Astrocyte of the cerebellum (primary cell): ENCODE data around the gene AFF3.

Experiments
- DNase-seq: peaks from one replicate; pipeline ENCODE4 v3.0.0-alpha.2; 2011; ENCODE audit warnings: low read depth
- H3K4me3 ChIP-seq: 2 replicates; pipeline ENCODE4 v1.5.1; 2011; ENCODE audit warnings: mild to moderate bottlenecking, low read depth, low read length, moderate library complexity
- CTCF ChIP-seq: IDR thresholded peaks from 2 replicates; pipeline ENCODE4 v1.5.1; 2012; ENCODE audit warnings: low read length, low read depth, moderate library complexity, mild to moderate bottlenecking; ENCODE audit errors: missing control alignments
- in situ Hi-C: cut with HindIII; loops from 2 replicates; pipeline ENCODE4 v1.10.0; 2017; ENCODE audit warnings: low sequenced_read_pairs

Gene AFF3

GRCh38 chr2:99545604-99546003, 596.8 kb downstream of the AFF3 start:
- no peak for DNase-seq
- in situ Hi-C loops: no loop called here
- no peak for TF ChIP-seq CTCF
- H3K4me3 ChIP-seq: no peak overlapping the region

DNA sequence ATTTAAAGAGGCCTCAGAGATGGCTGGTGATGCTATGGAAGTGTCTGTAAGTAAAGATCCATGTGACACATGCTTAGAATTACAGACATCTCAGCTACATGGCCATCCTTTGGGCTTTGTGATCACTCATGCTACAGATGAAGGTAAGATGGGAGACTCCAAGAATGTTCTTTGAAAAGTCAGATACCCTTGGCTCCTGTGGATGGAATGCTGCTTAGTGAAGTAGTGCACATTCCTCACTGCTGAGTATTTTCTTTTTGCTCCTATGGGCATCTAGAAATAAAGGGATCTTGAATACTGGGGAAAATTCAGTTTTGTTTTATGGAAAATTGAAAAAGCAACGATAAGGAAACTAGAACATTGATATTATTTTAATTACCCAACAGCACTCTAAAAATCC, 597.3 kb downstream of the AFF3 start:
- no peak for TF ChIP-seq CTCF
- H3K4me3 ChIP-seq: no peak overlapping the region
- in situ Hi-C loops: no loop called here
- peak; percentile 18 for DNase-seq

- TF ChIP-seq CTCF: no peak
- in situ Hi-C loops: no loop called here
- DNase-seq: no peak
- no peak overlapping the region for H3K4me3 ChIP-seq
Measured at GRCh38 chr2:99544608-99545007, 597.8 kb downstream of the AFF3 start.

DNA sequence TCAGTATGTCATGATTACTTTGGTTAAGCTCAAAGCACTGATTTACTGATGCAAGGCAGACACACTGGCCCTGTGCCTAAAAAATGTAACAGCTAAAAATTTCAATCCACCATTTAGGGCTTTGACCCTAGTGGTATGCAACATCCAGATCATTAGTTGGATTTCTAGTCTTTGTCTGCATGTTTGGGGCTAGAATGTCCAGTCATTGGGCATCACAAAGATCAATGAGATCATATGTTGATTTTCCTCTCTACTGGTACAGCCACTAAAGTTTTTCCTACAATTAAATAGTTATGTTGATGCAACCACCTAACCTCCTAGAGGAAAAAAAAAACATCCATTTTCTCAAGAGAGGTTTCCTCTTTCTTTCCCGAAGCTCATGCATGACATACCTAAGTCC, 599.1 kb downstream of the AFF3 start:
- TF ChIP-seq CTCF: no peak
- H3K4me3 ChIP-seq: no peak overlapping the region
- in situ Hi-C loops: no loop called here
- no peak for DNase-seq

DNA sequence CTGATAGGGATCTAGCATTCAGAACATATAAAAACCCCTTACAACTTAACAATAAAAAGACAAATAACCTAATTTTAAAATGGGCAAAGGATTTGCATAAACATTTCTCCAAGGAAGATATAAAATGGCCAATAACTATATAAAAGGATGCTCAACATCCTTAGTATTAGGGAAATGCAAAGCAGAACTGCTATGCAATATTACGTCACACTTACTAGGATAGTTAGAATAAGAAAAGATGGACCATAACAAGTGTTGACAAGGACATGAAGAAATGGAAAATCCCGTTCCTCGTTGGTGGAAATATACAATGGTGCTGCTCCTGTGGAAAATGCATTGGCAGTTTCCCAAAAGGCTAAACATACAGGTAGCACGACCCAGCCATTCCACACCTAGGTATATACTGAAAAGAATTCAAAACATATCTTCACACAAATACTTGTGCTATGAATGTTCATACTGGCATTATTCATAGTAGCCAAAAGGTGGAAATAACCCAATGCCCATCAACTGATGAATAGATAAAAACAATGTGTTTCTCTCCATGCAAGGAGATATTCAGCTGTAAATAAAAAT, 604.4 kb downstream of the AFF3 start:
- no peak for DNase-seq
- H3K4me3 ChIP-seq: no peak overlapping the region
- TF ChIP-seq CTCF: no peak
- in situ Hi-C loops: no loop called here

DNA sequence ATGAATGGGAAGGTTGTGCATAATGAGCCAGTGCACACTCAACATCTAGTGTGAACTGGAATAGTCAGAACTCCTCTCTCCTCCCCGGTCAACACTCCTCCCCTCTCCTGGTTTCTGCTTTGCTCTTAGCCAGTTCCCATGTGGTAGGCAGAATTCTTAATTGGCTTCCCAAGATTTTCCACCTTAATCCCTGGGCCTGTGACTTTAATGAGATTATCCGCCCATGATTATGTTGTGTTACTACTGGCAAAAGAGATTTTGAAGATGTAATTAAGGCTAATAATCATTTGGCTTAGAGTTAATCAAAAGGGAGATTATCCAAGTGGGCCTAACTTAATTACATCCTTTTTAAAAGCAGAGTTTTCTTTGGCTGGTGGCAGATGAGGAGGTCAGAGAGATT, 618.3 kb downstream of the AFF3 start:
- DNase-seq: no peak
- in situ Hi-C loops: no loop called here
- no peak overlapping the region for H3K4me3 ChIP-seq
- no peak for TF ChIP-seq CTCF

GRCh38 chr2:99522157-99522556, 620.2 kb downstream of the AFF3 start:
- DNase-seq: no peak
- H3K4me3 ChIP-seq: no peak overlapping the region
- no peak for TF ChIP-seq CTCF
- in situ Hi-C loops: no loop called here
